MV-4-11 (cell line): ENCODE results near the gene HOGA1.
"Not testable (repeated sequence)": the region's sequence is repeated elsewhere in the genome, so short reads cannot be mapped to it uniquely, and the experiment has no call there.

ENCODE experiments used
- DNase-seq: peaks from one replicate; lab custom pipeline; 2025; lab: John Stamatoyannopoulos, UW

Gene HOGA1

GRCh38 chr10:97611473-97611872, 27.3 kb downstream of the HOGA1 start:
- no peak for DNase-seq

GRCh38 chr10:97612386-97612785, 28.2 kb downstream of the HOGA1 start:
- no peak for DNase-seq

DNA sequence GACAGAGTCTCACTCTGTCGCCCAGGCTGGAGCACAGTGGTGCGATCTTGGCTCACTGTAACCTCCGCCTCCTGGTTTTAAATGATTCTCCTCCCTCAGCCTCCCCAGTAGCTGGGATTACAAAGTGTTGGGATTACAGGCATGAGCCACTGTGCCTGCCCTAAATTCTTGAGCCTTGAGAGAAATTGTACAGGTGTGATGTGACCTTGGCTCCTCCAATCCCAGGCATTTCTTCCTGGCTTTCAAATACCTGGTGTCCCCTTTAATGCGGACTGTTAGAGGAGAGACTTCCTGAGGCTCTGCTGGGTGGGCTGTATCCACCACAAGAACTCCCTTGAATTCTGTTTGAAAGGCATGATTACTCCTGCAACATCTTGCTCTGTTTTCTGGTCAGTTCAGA, 34.1 kb downstream of the HOGA1 start:
- DNase-seq: no peak

GRCh38 chr10:97618733-97619132, 34.5 kb downstream of the HOGA1 start:
- no peak for DNase-seq

- no peak for DNase-seq
These were observed 39.1 kb downstream of the HOGA1 start for GRCh38 chr10:97623277-97623676.

GRCh38 chr10:97627731-97628130, 43.5 kb downstream of the HOGA1 start:
- no peak for DNase-seq

- DNase-seq: no peak
These were observed 44.0 kb downstream of the HOGA1 start for GRCh38 chr10:97628228-97628627.

- peak; percentile 18 for DNase-seq
These were observed 45.1 kb downstream of the HOGA1 start for GRCh38 chr10:97629289-97629688.

DNA sequence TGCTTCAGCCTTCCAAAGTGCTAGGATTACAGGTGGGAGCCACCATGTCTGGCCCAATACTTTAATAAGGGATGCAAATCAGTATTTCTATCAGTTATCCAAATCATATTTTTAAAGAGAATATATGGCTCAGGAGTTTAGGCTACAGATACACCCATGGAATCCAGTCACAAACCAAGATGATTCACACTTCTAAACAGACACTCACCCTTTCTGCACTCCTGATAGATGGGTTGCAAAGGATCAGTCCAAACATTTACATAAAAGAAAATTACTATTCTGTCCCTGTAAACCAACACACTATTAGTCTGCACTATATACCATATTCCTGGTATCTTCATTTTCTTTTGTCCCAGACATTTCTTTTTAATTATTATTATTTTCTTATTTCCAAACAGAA, 46.9 kb downstream of the HOGA1 start:
- DNase-seq: no peak

- DNase-seq: peak; percentile 77
These were observed 49.0 kb downstream of the HOGA1 start, which contains the start of gene MORN4 for GRCh38 chr10:97632949-97633884. Gene MORN4 (minus strand): TSS chr10:97633500. CDS start chr10:97619653, 13,847 bp downstream.

GRCh38 chr10:97633921-97634320, 49.7 kb downstream of the HOGA1 start:
- DNase-seq: no peak

- no peak for DNase-seq
These were observed 51.4 kb downstream of the HOGA1 start for GRCh38 chr10:97635577-97635976.

- DNase-seq: not testable (repeated sequence)
These were observed 54.9 kb downstream of the HOGA1 start for GRCh38 chr10:97639090-97639489.

DNA sequence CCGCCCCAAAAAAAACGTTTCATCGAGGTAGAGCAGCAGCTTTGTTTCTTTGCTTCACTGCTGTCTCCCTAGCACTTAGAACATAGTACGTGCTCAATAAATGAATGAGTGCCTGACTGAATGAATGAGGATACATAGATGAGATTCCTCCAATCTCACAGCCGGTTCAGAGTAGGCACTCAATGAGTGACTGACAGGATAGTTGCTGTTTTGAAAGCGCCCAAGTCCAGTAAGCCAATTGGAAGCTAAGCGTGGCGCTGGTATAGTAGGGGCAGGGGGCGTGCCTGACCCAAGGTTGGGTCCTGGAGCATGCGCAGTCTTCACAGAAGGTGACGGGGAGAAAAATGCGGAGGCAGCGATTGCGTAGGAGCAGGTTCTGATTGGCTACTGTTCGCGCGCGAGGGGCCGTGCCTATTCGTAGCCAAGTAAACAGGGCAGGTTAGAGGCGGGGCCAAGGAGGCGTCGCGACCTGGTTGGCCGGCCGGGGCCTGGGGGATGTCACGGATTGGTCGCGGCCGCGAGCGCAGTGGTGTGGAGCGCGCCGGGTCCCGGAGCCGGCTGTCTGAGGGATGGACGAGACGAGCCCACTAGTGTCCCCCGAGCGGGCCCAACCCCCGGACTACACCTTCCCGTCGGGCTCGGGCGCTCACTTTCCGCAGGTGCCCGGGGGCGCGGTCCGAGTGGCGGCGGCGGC, 56.1 kb downstream of the HOGA1 start, which contains the start of gene PI4K2A:
Gene PI4K2A, plus strand, starts transcription at position 498 of the 694 bp plus-strand sequence. Its CDS starts 72 bp downstream, at position 570.
- DNase-seq: peak; percentile 98

GRCh38 chr10:97640868-97641811, 57.0 kb downstream of the HOGA1 start:
- peak; percentile 35 for DNase-seq

GRCh38 chr10:97642471-97643159, 58.4 kb downstream of the HOGA1 start:
- not testable (repeated sequence) for DNase-seq

GRCh38 chr10:97643441-97643985, 59.3 kb downstream of the HOGA1 start:
- DNase-seq: no peak

DNA sequence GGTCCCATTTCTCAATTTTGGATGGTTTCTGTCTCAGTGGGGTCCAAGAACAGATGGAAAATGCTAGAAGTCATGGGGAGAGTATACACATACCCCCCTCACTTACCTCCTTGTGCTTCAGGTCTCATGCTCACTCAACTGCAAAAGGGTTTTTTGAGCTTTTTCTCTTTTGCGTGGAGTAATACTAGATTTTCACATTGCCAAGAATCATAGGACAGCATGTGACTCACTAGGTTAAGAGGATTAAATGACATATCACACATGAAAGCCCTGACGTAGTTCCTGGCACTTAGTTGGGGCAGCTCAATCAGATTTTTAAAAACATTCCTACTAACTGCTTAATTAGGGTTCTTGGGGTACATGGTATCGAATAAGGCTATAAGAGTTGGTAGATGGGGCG, 60.7 kb downstream of the HOGA1 start:
- DNase-seq: no peak

- peak; percentile 20 for DNase-seq
These were observed 63.4 kb downstream of the HOGA1 start for GRCh38 chr10:97647556-97647955.

GRCh38 chr10:97648562-97649404, 64.6 kb downstream of the HOGA1 start:
- peak; percentile 81 for DNase-seq
